SK-N-SH (cell line): ENCODE measurements around the gene ZNF791. TPM values are rescaled to one million over a fixed set of nuclear protein-coding genes. Genes with fewer than 3 reads are reported as not detected.

Source experiments
- CTCF ChIA-PET: fragments of 300-600, 350-600 bp; formaldehyde crosslinking; extraction: SDS; loops from one replicate; lab custom pipeline; 2021; lab: Yijun Ruan, JAX
- POLR2A ChIA-PET: fragments of 350-600 bp; sonication (Branson Sonifier 250); formaldehyde crosslinking; extraction: SDS; loops from one replicate; lab custom pipeline; 2020; ENCODE audit warnings: antibody characterized with exemption, inconsistent platforms; lab: Yijun Ruan, JAX
- DNase-seq: peaks from one replicate; pipeline ENCODE4 v3.0.0; 2012
- H2AFZ ChIP-seq: fragments of 200-600 bp; sonication (generic); 2 replicates; pipeline ENCODE4 v1.8.1; 2016; ENCODE audit warnings: antibody characterized with exemption, mild to moderate bottlenecking, low read depth
- H3F3A ChIP-seq: fragments of 200-600 bp; sonication (generic); replicated peaks from 2 replicates; pipeline ENCODE3; 2016; ENCODE audit warnings: antibody characterized with exemption, mild to moderate bottlenecking; ENCODE audit not compliant: insufficient read depth
- H3K27ac ChIP-seq, 2 experiments: fragments of 200-500 bp in 1 of 2; fragments of 200-600 bp in 1 of 2; sonication (Bioruptor generic) in 1 of 2; sonication (generic), shearing (Covaris generic) in 1 of 2; 2 replicates each; pipeline versions ENCODE4 v1.5.1 to v1.6.1; 2014 to 2016; ENCODE audit warnings: low read depth in 2 of 2, inconsistent platforms in 1 of 2, low read length in 1 of 2, mild to moderate bottlenecking in 1 of 2, mixed read lengths in 1 of 2
- H3K27me3 ChIP-seq: fragments of 200-600 bp; sonication (generic), shearing (Covaris generic); 2 replicates; pipeline ENCODE4 v1.6.1; 2016; ENCODE audit warnings: mixed run types; ENCODE audit not compliant: insufficient read depth
- H3K36me3 ChIP-seq, 2 experiments: fragments of 200-500 bp in 1 of 2; fragments of 200-600 bp in 1 of 2; sonication (Bioruptor generic) in 1 of 2; sonication (generic) in 1 of 2; replicated peaks in 1 of 2; 2 replicates each; pipeline versions ENCODE3 to v1.5.1; 2014 to 2016; ENCODE audit warnings: low read length in 1 of 2, mild to moderate bottlenecking in 1 of 2; ENCODE audit not compliant: insufficient read depth in 2 of 2, control insufficient read depth in 1 of 2
- H3K4me1 ChIP-seq, 2 experiments: fragments of 200-500 bp in 1 of 2; fragments of 200-600 bp in 1 of 2; sonication (Bioruptor generic) in 1 of 2; sonication (generic), shearing (Covaris generic) in 1 of 2; 2 replicates each; pipeline versions ENCODE4 v1.5.1 to v1.6.1; 2014 to 2016; ENCODE audit warnings: low read depth in 1 of 2, low read length in 1 of 2, mixed run types in 1 of 2; ENCODE audit not compliant: insufficient read depth in 2 of 2, control insufficient read depth in 1 of 2
- H3K4me2 ChIP-seq: fragments of 200-600 bp; sonication (generic), shearing (Covaris generic); 2 replicates; pipeline ENCODE4 v1.6.1; 2017; ENCODE audit warnings: mixed run types
- H3K4me3 ChIP-seq, 2 experiments: fragments of 200-500 bp in 1 of 2; fragments of 200-600 bp in 1 of 2; sonication (Bioruptor generic) in 1 of 2; sonication (generic), shearing (Covaris generic) in 1 of 2; 2 replicates each; pipeline versions ENCODE4 v1.5.1 to v1.8.1; 2014 to 2016; ENCODE audit warnings: low read depth in 2 of 2, inconsistent platforms in 1 of 2, low read length in 1 of 2, mild to moderate bottlenecking in 1 of 2, mixed read lengths in 1 of 2, moderate library complexity in 1 of 2
- H3K79me2 ChIP-seq: fragments of 200-600 bp; sonication (generic); 2 replicates; pipeline ENCODE4 v1.8.1; 2017; ENCODE audit warnings: mild to moderate bottlenecking; ENCODE audit not compliant: insufficient read depth
- H3K9ac ChIP-seq: fragments of 200-600 bp; sonication (generic); 2 replicates; pipeline ENCODE4 v1.6.1; 2017; ENCODE audit warnings: mixed run types
- H3K9me2 ChIP-seq: fragments of 200-600 bp; sonication (generic); 2 replicates; pipeline ENCODE4 v1.6.1; 2017; ENCODE audit warnings: mixed run types
- H3K9me3 ChIP-seq: fragments of 200-600 bp; sonication (generic); 2 replicates; pipeline ENCODE4 v1.6.1; 2017; ENCODE audit warnings: mixed run types, mild to moderate bottlenecking, moderate library complexity
- H4K20me1 ChIP-seq: fragments of 200-600 bp; sonication (generic); 2 replicates; pipeline ENCODE4 v1.6.1; 2017; ENCODE audit warnings: mild to moderate bottlenecking, mixed run types; ENCODE audit not compliant: insufficient read depth
- CHD2 ChIP-seq: fragments of 150-350 bp; IDR thresholded peaks from 2 replicates; pipeline ENCODE4 v1.6.1; 2018; ENCODE audit warnings: low read length; ENCODE audit not compliant: partially characterized antibody
- ELF1 ChIP-seq: IDR thresholded peaks from 2 replicates; pipeline ENCODE4 v1.4.0; 2012
- EP300 ChIP-seq, 2 experiments: IDR thresholded peaks; 2 replicates each; pipeline versions ENCODE4 v1.4.0 to v1.6.1; 2012; ENCODE audit warnings: borderline replicate concordance in 1 of 2, low read depth in 1 of 2, low read length in 1 of 2
- EZH2phosphoT487 ChIP-seq: fragments of 200-600 bp; sonication (generic); IDR thresholded peaks from 2 replicates; pipeline ENCODE4 v1.6.1; 2017; ENCODE audit warnings: low read depth, mixed run types, mild to moderate bottlenecking, antibody characterized with exemption, moderate library complexity, borderline replicate concordance
- FOXM1 ChIP-seq: IDR thresholded peaks from 2 replicates; pipeline ENCODE4 v1.4.0; 2012; ENCODE audit warnings: low read depth, mild to moderate bottlenecking
- GABPA ChIP-seq: IDR thresholded peaks from 2 replicates; pipeline ENCODE4 v1.4.0; 2012; ENCODE audit warnings: low read depth, mild to moderate bottlenecking
- GATA2 ChIP-seq: sonication (generic); formaldehyde crosslinking; IDR thresholded peaks from 2 replicates; pipeline ENCODE4 v1.5.0; 2020; ENCODE audit warnings: mild to moderate bottlenecking, missing genetic modification reagents
- JUND ChIP-seq: IDR thresholded peaks from 2 replicates; pipeline ENCODE4 v1.4.0; 2012
- MEF2A ChIP-seq: IDR thresholded peaks from 2 replicates; pipeline ENCODE4 v1.4.0; 2012; ENCODE audit warnings: low read depth, borderline replicate concordance
- MXI1 ChIP-seq: IDR thresholded peaks from 2 replicates; pipeline ENCODE4 v1.6.1; 2012; ENCODE audit warnings: mild to moderate bottlenecking, low read depth, low read length, improper control_type of control experiment
- NFIC ChIP-seq: IDR thresholded peaks from 2 replicates; pipeline ENCODE4 v1.4.0; 2012; ENCODE audit warnings: borderline replicate concordance
- NRF1 ChIP-seq: IDR thresholded peaks from 2 replicates; pipeline ENCODE4 v1.6.1; 2012; ENCODE audit warnings: low read depth, mild to moderate bottlenecking, low read length
- RAD21 ChIP-seq: IDR thresholded peaks from 2 replicates; pipeline ENCODE4 v1.6.1; 2012; ENCODE audit warnings: mild to moderate bottlenecking, low read length
- RCOR1 ChIP-seq: fragments of 150-350 bp; IDR thresholded peaks from 2 replicates; pipeline ENCODE4 v1.6.1; 2017; ENCODE audit warnings: antibody characterized with exemption, low read length
- RFX5 ChIP-seq: IDR thresholded peaks from 2 replicates; pipeline ENCODE4 v1.6.1; 2012; ENCODE audit warnings: mild to moderate bottlenecking, improper control_type of control experiment, low read length
- RXRA ChIP-seq: IDR thresholded peaks from 2 replicates; pipeline ENCODE4 v1.4.0; 2012; ENCODE audit warnings: low read depth, mild to moderate bottlenecking, borderline replicate concordance
- SMC3 ChIP-seq: IDR thresholded peaks from 2 replicates; pipeline ENCODE4 v1.6.1; 2012; ENCODE audit warnings: low read depth, low read length, improper control_type of control experiment
- TAF1 ChIP-seq: IDR thresholded peaks from 2 replicates; pipeline ENCODE4 v1.6.1; 2012; ENCODE audit warnings: low read depth, mild to moderate bottlenecking, low read length, moderate library complexity, borderline replicate concordance
- TCF12 ChIP-seq: IDR thresholded peaks from 2 replicates; pipeline ENCODE4 v1.4.0; 2012
- TEAD4 ChIP-seq: IDR thresholded peaks from 2 replicates; pipeline ENCODE4 v1.4.0; 2012; ENCODE audit warnings: mild to moderate bottlenecking, borderline replicate concordance; ENCODE audit not compliant: insufficient read depth
- YY1 ChIP-seq: IDR thresholded peaks from 2 replicates; pipeline ENCODE4 v1.4.0; 2012; ENCODE audit warnings: low read depth, mild to moderate bottlenecking
- WGBS: methylation state at CpG from one replicate; pipeline ENCODE4 v1.1.6; 2017; ENCODE audit warnings: low lambda C conversion rate; 5-methylcytosine and 5-hydroxymethylcytosine counted together
- polyA plus RNA-seq, 3 experiments: library from polyadenylated mRNA; depleted of rRNA; stranded (reverse); fragments of >200 nt; gene quantifications; 2 replicates each; pipeline ENCODE4 v1.2.3, GENCODE V29; 2012
- TF ChIP-seq, protein P1 (sequence below): fragments of 150-350 bp; IDR thresholded peaks from 2 replicates; pipeline ENCODE4 v1.6.1; 2017; ENCODE audit warnings: antibody characterized with exemption, low read length, low read depth, borderline replicate concordance
- TF ChIP-seq, protein P2 (sequence below): IDR thresholded peaks from 2 replicates; pipeline ENCODE4 v1.4.0; 2012; ENCODE audit warnings: low read depth
- TF ChIP-seq, protein P3 (sequence below): fragments of 150-350 bp; IDR thresholded peaks from 2 replicates; pipeline ENCODE4 v1.6.1; 2016; ENCODE audit warnings: mild to moderate bottlenecking, low read depth, low read length
- TF ChIP-seq, protein P4 (sequence below): IDR thresholded peaks from 2 replicates; pipeline ENCODE4; 2012
- TF ChIP-seq, protein P5 (sequence below): fragments of 200-600 bp; sonication (generic); IDR thresholded peaks from 2 replicates; pipeline ENCODE4 v1.6.1; 2017; ENCODE audit warnings: antibody characterized with exemption, mild to moderate bottlenecking, moderate library complexity

ZNF791 gene
- polyA plus RNA-seq, 1 of the 3 experiments (the other 2 are of a cell fraction) = 8.9 TPM

DNA sequence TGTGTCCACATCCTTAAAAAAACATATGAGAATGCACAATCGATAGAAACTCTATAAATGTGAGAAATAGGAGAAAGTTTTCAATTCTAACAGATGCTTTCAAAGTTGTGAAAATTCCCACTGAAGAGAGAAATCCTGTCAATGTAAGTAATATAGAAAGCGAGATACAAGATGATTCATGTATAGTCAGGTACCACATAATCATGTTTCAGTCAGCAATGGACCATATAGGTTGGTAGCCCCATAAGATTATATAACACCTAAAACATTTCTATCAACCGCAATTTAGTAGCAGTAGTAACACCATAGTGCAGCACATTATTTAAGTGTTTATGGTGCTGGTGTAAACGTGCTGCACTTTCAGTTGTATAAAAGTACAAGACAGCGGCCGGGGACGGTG, 18.5 kb downstream of the ZNF791 start:
- CTCF ChIA-PET = no interaction called here

GRCh38 chr19:12636631-12637030, 25.9 kb downstream of the ZNF791 start:
- Histone ChIP-seq H3K4me3 (no peak overlapping the region), H3K9me2 (no peaks in the 10 kb centered on the region), H3K9me3 (0 out of 2 replicates have a peak, but pooled peaks cover 3% of the 10 kb centered on the region), H2AFZ (no peak overlapping the region), H4K20me1 (no peaks in the 10 kb centered on the region), H3K79me2 (no peaks in the 10 kb centered on the region), H3K27ac (no peak overlapping the region), H3K27me3 (no peaks in the 10 kb centered on the region), H3K36me3 (peaks cover 0 to 15% of the 10 kb centered on the region in 2 experiments), H3F3A (peaks cover 17% of the 10 kb centered on the region), H3K4me2 (no peak overlapping the region), H3K9ac (no peak overlapping the region), H3K4me1 (peaks cover 0 to 5% of the 10 kb centered on the region in 2 experiments; a peak in 1 of 4 replicates)
- TF ChIP-seq ELF1 (no peak), EP300 (IDR thresholded peaks at IDR 0.05; ENCODE audit: borderline replicate concordance in 1 of 2, low read depth in 1 of 2, low read length in 1 of 2) (no peak), MXI1 (no peak), SMC3 (no peak), TAF1 (no peak), RFX5 (no peak), FOXM1 (no peak), RCOR1 (no peak), RAD21 (no peak), TCF12 (no peak)
- TF ChIP-seq, protein P1, sequence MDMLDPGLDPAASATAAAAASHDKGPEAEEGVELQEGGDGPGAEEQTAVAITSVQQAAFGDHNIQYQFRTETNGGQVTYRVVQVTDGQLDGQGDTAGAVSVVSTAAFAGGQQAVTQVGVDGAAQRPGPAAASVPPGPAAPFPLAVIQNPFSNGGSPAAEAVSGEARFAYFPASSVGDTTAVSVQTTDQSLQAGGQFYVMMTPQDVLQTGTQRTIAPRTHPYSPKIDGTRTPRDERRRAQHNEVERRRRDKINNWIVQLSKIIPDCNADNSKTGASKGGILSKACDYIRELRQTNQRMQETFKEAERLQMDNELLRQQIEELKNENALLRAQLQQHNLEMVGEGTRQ = no peak
- TF ChIP-seq, protein P2, sequence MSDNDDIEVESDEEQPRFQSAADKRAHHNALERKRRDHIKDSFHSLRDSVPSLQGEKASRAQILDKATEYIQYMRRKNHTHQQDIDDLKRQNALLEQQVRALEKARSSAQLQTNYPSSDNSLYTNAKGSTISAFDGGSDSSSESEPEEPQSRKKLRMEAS = no peak
- ChIA-PET CTCF (no interaction called here), POLR2A (no interaction called here)
- DNase-seq = no peak
- 84% methylated on average over 13 of the region's 13 CpGs for WGBS

More for the DNA sequence above, 18.5 kb downstream of the ZNF791 start:
- H3K79me2 ChIP-seq = peaks cover 6% of the 10 kb centered on the region; the same call in 1 of the 2 replicates
- 96% methylated on average over 7 of the region's 7 CpGs for WGBS
- peaks cover 17% of the 10 kb centered on the region for H3F3A ChIP-seq
- H3K9me2 ChIP-seq = no peaks in the 10 kb centered on the region
- no peaks in the 10 kb centered on the region for H3K27me3 ChIP-seq
- peaks cover 15% of the 10 kb centered on the region; the same call in 1 of the 2 replicates for H3K9me3 ChIP-seq
- no peak for DNase-seq
- H3K36me3 ChIP-seq = peaks cover 32 to 85% of the 10 kb centered on the region in 2 experiments
- no peak overlapping the region for H3K4me3 ChIP-seq
- H3K9ac ChIP-seq = no peak overlapping the region
- H3K4me2 ChIP-seq = no peak overlapping the region
- H4K20me1 ChIP-seq = no peaks in the 10 kb centered on the region
- no peak for TF ChIP-seq EP300 (IDR thresholded peaks at IDR 0.05; ENCODE audit: borderline replicate concordance in 1 of 2, low read depth in 1 of 2, low read length in 1 of 2)
- no peak for TF ChIP-seq NFIC
- TF ChIP-seq ELF1 = no peak
- TF ChIP-seq MEF2A = no peak
- no peak for TF ChIP-seq NRF1
- TF ChIP-seq, protein P3, sequence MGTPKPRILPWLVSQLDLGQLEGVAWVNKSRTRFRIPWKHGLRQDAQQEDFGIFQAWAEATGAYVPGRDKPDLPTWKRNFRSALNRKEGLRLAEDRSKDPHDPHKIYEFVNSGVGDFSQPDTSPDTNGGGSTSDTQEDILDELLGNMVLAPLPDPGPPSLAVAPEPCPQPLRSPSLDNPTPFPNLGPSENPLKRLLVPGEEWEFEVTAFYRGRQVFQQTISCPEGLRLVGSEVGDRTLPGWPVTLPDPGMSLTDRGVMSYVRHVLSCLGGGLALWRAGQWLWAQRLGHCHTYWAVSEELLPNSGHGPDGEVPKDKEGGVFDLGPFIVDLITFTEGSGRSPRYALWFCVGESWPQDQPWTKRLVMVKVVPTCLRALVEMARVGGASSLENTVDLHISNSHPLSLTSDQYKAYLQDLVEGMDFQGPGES = no peak
- TF ChIP-seq YY1 = no peak
- TF ChIP-seq JUND = no peak
- no peak for TF ChIP-seq GABPA
- TF ChIP-seq GATA2 (CRISPR knock-in tag) = no peak
- TF ChIP-seq EZH2phosphoT487 = no peak
- TF ChIP-seq, protein P4, sequence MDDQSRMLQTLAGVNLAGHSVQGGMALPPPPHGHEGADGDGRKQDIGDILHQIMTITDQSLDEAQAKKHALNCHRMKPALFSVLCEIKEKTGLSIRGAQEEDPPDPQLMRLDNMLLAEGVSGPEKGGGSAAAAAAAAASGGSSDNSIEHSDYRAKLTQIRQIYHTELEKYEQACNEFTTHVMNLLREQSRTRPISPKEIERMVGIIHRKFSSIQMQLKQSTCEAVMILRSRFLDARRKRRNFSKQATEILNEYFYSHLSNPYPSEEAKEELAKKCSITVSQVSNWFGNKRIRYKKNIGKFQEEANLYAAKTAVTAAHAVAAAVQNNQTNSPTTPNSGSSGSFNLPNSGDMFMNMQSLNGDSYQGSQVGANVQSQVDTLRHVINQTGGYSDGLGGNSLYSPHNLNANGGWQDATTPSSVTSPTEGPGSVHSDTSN = no peak
- no peak for TF ChIP-seq FOXM1
- TF ChIP-seq, protein P5, sequence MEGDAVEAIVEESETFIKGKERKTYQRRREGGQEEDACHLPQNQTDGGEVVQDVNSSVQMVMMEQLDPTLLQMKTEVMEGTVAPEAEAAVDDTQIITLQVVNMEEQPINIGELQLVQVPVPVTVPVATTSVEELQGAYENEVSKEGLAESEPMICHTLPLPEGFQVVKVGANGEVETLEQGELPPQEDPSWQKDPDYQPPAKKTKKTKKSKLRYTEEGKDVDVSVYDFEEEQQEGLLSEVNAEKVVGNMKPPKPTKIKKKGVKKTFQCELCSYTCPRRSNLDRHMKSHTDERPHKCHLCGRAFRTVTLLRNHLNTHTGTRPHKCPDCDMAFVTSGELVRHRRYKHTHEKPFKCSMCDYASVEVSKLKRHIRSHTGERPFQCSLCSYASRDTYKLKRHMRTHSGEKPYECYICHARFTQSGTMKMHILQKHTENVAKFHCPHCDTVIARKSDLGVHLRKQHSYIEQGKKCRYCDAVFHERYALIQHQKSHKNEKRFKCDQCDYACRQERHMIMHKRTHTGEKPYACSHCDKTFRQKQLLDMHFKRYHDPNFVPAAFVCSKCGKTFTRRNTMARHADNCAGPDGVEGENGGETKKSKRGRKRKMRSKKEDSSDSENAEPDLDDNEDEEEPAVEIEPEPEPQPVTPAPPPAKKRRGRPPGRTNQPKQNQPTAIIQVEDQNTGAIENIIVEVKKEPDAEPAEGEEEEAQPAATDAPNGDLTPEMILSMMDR = no peak
- no peak for TF ChIP-seq CHD2
- no peak for TF ChIP-seq RXRA
- TF ChIP-seq RAD21 = no peak
- no peak for TF ChIP-seq RCOR1
- TF ChIP-seq TEAD4 = no peak
- TF ChIP-seq, all 33 proteins: peak for 0
- Histone ChIP-seq H3K4me1 (no peaks in the 10 kb centered on the region), H3K27ac (no peak overlapping the region), H2AFZ (no peak overlapping the region)
- POLR2A ChIA-PET = no interaction called here
